Thymus (tissue), 11 donors: ENCODE data around the gene CARD8. TPM values are rescaled to one million over a fixed set of nuclear protein-coding genes. Genes with fewer than 3 reads are reported as not detected.

ENCODE experiments used
- DNase-seq, 9 donors: peaks; one replicate each; pipeline ENCODE4 v3.0.0-alpha.2; 2013; ENCODE audit warnings: low spot score in 9 of 9, low read depth in 6 of 9, missing footprints in 1 of 9
- H3K27ac ChIP-seq, 2 donors: one replicate each; pipeline ENCODE4 v1.5.1; 2013; ENCODE audit warnings: control low read depth in 1 of 2, low read depth in 1 of 2, low read length in 1 of 2, mild to moderate bottlenecking in 1 of 2, moderate library complexity in 1 of 2
- H3K27me3 ChIP-seq, 2 donors: one replicate each; pipeline ENCODE4 v1.5.1; 2013; ENCODE audit warnings: low read length in 1 of 2; ENCODE audit not compliant: control insufficient read depth in 2 of 2, insufficient read depth in 1 of 2
- H3K36me3 ChIP-seq, 2 donors: one replicate each; pipeline ENCODE4 v1.5.1; 2013; ENCODE audit warnings: low read length in 1 of 2, mild to moderate bottlenecking in 1 of 2, moderate library complexity in 1 of 2; ENCODE audit not compliant: control insufficient read depth in 2 of 2, insufficient read depth in 2 of 2
- H3K4me1 ChIP-seq, 2 donors: one replicate each; pipeline ENCODE4 v1.5.1; 2013; ENCODE audit warnings: low read length in 2 of 2; ENCODE audit not compliant: control insufficient read depth in 2 of 2, insufficient read depth in 2 of 2
- H3K4me3 ChIP-seq, 2 donors: one replicate each; pipeline ENCODE4 v1.5.1; 2013; ENCODE audit warnings: low read length in 2 of 2, control low read depth in 1 of 2, mild to moderate bottlenecking in 1 of 2
- H3K9me3 ChIP-seq, 2 donors: one replicate each; pipeline ENCODE4 v1.5.1; 2013; ENCODE audit warnings: low read length in 1 of 2, mild to moderate bottlenecking in 1 of 2; ENCODE audit not compliant: control insufficient read depth in 2 of 2, insufficient read depth in 1 of 2
- WGBS: extraction: QIAGEN DNeasy Blood & Tissue Kit; methylation state at CpG from one replicate; pipeline ENCODE4 v1.1.7; 2013; 5-methylcytosine and 5-hydroxymethylcytosine counted together
- polyA plus RNA-seq: library from polyadenylated mRNA; stranded (reverse); fragments of 200-250 nt; gene quantifications from one replicate; pipeline ENCODE4 v1.2.3, GENCODE V29; 2013
- total RNA-seq: library from RNA; stranded (reverse); fragments of 120-200 nt; gene quantifications from one replicate; pipeline ENCODE4 v1.2.4, GENCODE V29; 2013
- donor health status: healthy.

Gene CARD8
- total and polyA plus RNA-seq, 2 donors, result 56.0 to 66.4 TPM

GRCh38 chr19:48158210-48158790 lies 97.4 kb downstream of the CARD8 start:
- Histone ChIP-seq H3K27me3 (no peaks in the 10 kb centered on the region), H3K27ac (no peak overlapping the region), H3K4me3 (no peak overlapping the region), H3K36me3 (peaks cover 53 to 72% of the 10 kb centered on the region in 2 donors), H3K9me3 (no peaks in the 10 kb centered on the region), H3K4me1 (no peaks in the 10 kb centered on the region)
- no peak for DNase-seq
- 98% methylated on average over 12 of the region's 12 CpGs for WGBS

Other genes with a start within 250 kb of the CARD8 start
- gene CABP5, start 211.8 kb downstream of the CARD8 start, total RNA-seq, result not detected
- gene CABP5, start 211.8 kb downstream of the CARD8 start, polyA plus RNA-seq, result 0.05 TPM
- 8.1 TPM for gene PLA2G4C, start 145.1 kb downstream of the CARD8 start, total RNA-seq
- gene PLA2G4C, start 145.1 kb downstream of the CARD8 start, polyA plus RNA-seq, result 15.0 TPM
- gene LIG1, start 85.6 kb downstream of the CARD8 start, total RNA-seq, result 58.9 TPM
- 76.6 TPM for gene LIG1, start 85.6 kb downstream of the CARD8 start, polyA plus RNA-seq
- gene ZSWIM9, start 85.2 kb downstream of the CARD8 start, total RNA-seq, result 0.61 TPM
- 2.7 TPM for gene ZSWIM9, start 85.2 kb downstream of the CARD8 start, polyA plus RNA-seq
- 1.6 TPM for gene ZNF114, start 14.2 kb upstream of the CARD8 start, total RNA-seq
- 0.57 TPM for gene ZNF114, start 14.2 kb upstream of the CARD8 start, polyA plus RNA-seq
- gene EMP3, start 69.6 kb upstream of the CARD8 start, total RNA-seq, result 41.2 TPM
- gene EMP3, start 69.6 kb upstream of the CARD8 start, polyA plus RNA-seq, result 94.3 TPM
- gene TMEM143, start 108.0 kb upstream of the CARD8 start, total RNA-seq, result 4.6 TPM
- 10.3 TPM for gene TMEM143, start 108.0 kb upstream of the CARD8 start, polyA plus RNA-seq
- gene SYNGR4, start 108.5 kb upstream of the CARD8 start, total RNA-seq, result not detected
- 0.11 TPM for gene SYNGR4, start 108.5 kb upstream of the CARD8 start, polyA plus RNA-seq
- 20.7 TPM for gene KDELR1, start 135.6 kb upstream of the CARD8 start, total RNA-seq
- gene KDELR1, start 135.6 kb upstream of the CARD8 start, polyA plus RNA-seq, result 81.0 TPM
- 0.05 TPM for gene GRIN2D, start 137.8 kb upstream of the CARD8 start, total RNA-seq
- 0.07 TPM for gene GRIN2D, start 137.8 kb upstream of the CARD8 start, polyA plus RNA-seq
- 20.2 TPM for gene GRWD1, start 190.1 kb upstream of the CARD8 start, total RNA-seq
- 8.4 TPM for gene GRWD1, start 190.1 kb upstream of the CARD8 start, polyA plus RNA-seq
- 0.19 TPM for gene KCNJ14, start 199.7 kb upstream of the CARD8 start, total RNA-seq
- gene KCNJ14, start 199.7 kb upstream of the CARD8 start, polyA plus RNA-seq, result 0.78 TPM
- gene CYTH2, start 213.5 kb upstream of the CARD8 start, total RNA-seq, result 32.0 TPM
- gene CYTH2, start 213.5 kb upstream of the CARD8 start, polyA plus RNA-seq, result 42.4 TPM